Occipital lobe (tissue), 2 donors: ENCODE results near the gene SKAP1. TPM values are rescaled to one million over a fixed set of nuclear protein-coding genes. Genes with fewer than 3 reads are reported as not detected.
"Not testable (repeated sequence)": the region's sequence is repeated elsewhere in the genome, so short reads cannot be mapped to it uniquely, and the experiment has no call there.

Experiments used
- DNase-seq: peaks from one replicate; lab custom pipeline; 2025; lab: John Stamatoyannopoulos, UW
- total RNA-seq: library from RNA; depleted of rRNA; stranded (reverse); fragments of >200 nt; gene quantifications from one replicate; pipeline ENCODE4 v1.2.3, GENCODE V29; 2014

The SKAP1 gene
- total RNA-seq, 1 donor from 2014 or later = 0.62 TPM

DNA sequence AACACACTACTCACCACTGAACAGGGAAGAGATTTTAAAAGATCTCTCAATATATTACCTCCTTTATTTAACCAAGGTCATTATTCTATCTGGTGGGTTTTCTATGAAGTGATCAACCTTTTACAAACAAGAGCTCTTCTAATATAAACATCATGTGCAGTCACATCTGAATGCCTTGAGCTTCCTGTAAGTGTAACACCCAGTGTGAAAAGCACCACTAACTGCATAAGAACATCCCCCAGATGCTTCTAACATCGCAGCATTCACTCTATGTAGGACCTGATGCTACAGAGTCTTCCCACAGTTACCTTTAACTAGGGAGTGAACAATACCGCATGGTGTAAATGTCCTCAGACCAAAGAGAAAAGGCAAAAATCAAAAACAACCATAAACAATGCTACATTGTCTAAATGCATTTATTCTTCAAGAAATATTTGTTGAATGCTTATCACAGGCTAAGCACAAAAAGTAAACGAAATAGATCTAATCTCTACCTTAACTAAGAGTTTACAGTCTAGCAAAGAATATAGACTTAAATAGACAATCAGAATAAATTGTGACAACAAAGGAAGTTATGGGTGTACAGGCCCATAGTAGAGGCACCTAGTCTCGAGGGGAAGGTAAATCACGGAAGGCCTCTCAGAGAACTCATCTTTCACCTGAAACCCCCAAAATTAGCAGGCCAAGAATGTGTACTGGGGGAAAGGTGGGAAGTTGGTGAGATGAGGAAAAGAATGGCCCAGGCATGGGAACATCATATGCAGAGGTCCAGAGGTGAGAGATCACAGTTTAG lies 16.2 kb downstream of the SKAP1 start:
- no peak for DNase-seq

DNA sequence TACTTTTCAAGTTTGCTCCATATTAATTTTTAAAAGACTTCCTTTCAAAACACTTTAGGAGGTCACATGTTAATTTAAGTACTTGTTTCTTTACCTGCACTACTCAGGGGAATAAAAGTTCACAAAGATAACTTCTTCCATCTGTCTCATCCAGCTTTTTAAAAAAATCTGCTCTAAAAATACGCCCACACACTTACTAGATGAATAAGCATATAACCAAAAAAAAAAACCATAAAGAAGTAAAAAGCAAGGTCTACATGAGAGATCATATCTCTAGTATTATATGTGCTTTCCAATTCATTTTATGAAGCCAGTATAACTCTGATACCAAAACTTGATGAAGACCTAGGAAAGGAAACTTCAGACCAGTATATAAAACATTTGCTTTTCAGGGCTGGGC lies 17.2 kb downstream of the SKAP1 start:
- DNase-seq = no peak

DNA sequence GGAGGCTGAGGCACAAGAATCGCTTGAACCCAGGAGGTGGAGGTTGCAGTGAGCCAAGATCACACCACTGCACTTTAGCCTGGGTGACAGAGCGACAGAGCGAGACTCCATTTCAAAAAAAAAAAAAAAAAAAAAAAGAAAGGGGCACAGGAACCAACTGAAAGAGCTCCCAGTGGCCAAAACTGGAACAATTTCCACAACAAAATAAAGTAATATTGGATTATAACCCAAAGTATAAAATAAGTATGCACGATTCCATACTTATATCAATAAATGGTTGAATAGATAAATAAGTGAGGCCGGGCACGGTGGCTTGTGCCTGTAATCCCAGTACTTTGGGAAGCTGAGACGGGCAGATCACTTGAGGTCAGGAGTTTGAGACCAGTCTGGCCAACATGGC lies 19.2 kb downstream of the SKAP1 start:
- not testable (repeated sequence) for DNase-seq

DNA sequence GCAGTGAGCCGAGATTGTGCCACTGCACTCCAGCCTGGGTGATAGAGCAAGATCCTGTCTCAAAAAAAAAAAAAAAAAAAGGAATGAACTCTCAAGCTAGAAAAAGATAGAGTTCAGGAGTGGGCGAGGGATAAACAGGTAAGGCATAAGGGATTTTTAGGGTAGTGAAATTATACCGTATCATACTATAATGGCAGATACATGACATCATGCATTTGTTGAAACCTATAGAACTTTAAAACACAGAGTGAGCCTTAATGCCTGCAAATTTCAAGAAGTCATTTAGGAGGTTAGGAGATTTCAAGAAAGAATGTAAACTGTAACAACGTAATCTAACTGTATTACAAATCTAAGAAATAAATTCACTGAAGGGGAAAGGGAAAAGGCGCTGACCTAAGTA lies 20.4 kb downstream of the SKAP1 start:
- no peak for DNase-seq

DNA sequence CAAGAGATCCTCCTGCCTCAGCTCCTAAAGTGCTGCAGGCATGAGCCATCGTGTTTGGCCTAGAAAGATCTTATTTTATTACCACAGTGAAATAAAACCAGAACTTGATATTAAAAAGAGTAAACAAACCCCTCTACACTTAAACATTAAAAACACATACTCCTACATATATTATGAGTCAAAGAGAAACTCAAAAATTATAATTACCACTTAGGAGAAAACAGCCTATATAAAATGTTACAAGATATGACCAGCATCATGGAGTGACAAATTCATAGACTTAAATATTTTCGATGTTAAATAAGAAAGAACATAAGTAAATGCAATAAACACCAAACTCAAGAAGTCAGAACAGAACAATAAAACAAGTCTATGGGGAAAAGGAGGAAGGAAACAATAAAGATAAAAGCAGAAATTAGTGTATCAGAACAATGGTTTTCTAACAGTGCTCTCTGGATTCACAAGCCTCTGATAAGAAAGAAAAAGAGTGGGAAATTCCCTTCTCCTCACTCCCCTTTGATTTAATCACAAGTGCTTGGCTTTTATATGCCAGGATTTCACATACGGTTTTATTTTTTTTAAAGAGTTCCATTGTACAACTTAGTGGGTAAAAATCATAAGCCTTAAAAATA lies 23.0 kb downstream of the SKAP1 start:
- no peak for DNase-seq

DNA sequence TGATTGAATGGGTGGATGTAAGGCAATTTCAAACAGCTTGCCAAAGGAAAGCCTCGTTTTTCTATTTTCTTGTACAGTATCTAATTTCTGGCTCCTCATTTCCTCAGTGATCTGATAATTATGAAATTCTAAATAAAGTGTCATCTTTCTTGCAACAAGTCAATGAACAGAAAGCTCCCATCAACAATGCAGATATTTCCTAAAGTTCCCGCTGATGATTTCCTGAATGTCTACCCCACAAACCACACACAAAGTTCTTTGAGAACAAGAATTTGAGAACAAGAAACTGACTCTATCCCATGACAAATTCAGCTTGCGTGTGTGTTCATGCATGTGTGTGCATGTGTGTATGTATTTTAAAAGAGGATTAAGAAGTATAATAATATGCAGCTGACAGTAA lies 35.2 kb downstream of the SKAP1 start:
- no peak for DNase-seq

DNA sequence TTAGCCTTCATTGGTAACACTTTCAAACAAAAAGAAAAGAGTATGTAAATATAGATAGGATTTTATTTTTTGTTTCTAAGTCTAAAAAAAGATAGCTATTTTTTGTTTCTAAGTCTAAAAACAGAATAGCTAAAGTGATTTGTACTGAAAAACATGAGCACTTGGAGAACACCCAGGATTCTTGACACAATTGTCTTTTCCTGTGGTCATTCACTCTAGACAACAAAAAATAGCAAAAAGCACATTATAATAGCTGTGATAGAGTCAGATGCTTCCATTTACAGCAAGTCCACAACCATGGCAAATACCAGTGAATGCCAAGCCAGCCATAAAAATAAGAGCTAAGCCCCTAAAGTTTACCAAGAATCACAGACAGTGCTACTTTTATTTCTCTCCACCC lies 36.7 kb downstream of the SKAP1 start:
- DNase-seq = no peak

DNA sequence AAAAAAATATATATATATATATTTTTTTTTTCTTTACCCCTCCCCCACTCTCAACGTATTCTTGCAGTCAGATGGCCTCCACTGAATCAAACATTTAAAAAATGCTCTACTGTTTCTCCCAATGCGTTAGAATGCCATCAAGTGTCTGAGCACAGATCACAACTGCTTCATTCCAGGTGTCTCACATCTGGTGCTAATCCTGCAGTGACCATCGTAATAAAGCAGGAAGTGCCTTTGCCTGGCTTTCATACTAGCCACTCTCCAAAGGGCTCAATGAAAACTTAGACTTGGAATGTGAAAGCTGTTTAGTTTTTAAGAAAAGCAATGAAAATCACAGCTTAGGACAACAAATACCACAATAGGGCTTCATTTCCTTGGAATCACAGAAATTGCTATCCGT lies 37.2 kb downstream of the SKAP1 start:
- DNase-seq = no peak

DNA sequence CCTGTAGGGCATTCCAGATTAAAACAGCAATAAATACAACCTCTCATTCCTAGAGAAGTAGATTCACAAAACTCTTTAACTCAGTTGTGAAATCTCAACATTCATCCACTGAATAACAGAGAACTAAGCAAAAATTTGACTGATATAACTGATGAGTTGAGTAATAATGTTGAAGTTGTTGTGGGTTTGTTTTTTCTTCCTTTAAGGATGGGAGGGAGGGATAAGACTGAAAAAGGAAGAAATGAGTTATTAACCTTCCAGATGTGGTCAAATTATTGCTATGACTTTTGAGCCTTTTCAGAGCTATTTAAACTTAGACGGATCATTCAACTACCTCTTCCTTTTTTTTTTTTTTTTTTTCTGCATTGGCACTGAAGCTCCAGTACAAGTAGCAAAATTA lies 38.6 kb downstream of the SKAP1 start:
- no peak for DNase-seq

DNA sequence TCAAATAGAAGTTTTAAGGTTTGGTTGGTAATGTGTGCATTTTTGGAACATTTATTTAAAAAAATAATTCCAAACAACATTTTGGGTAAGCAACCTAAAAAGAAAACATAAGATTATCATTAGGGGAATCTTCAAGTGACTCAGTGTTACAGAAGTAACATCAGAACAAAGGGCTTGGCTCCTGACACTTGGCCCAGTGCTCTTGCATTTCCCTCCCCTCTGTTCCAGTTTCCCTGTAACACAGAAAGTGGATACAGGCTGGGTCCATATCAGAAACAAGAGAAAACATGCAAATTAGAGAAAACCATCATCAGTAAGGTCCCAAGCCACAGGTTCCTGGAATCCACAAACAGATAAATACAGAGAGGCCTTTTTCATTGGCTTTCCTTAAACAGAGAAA lies 40.1 kb downstream of the SKAP1 start:
- DNase-seq = no peak

DNA sequence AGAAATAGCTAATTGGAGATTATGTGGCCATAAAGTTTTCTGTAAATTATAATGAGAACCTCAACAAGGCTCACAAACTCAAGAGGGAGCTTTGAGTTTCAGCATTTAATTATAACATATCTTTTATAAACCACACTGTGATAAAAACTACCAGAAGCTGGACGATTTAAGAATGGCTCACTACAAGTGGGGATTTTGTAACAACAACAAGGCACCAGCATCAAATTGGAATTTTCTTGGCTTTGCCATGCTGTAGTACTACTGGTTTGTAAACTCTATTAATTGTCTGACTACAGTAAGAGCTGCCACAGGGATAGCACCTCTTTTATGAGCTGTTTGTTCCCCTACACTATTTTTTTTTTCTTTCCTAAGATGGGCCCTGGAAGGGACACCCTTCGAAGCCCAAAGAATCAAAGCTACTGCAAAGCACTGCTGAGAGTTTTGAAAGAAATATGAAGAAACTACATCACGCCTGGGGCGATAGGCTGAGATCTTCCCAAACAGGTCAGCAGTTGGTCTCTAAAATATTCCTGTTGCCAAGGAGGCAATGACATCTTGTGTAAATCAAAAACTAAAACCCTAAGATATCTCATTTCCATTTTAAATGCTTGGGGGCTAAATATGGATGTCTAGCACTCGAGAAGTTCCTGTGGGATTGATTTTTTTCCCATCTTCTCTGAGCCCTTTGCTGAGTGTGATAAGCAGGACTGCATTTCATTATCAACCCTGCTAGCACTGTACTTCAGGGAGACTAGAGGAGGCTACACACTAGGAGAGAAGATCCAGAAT lies 40.9 kb downstream of the SKAP1 start:
- DNase-seq = no peak

DNA sequence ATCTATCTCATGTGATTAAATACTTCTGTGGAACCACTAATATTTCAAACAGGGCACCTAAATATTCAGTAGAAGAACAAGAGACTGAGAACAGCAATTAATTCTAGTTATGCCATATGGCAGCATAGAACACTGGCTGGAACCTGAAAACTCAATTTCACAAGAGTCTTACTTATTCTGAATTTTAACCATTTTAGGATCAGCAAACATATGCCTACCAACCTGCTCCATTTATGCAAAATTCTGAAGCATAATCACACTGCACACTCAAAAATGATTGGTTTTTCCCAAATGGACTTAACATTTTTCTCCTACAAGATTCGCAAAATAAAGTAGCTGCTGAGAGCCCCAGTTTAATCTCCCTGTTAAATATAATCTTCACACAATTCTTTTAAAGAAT lies 43.2 kb downstream of the SKAP1 start:
- no peak for DNase-seq

DNA sequence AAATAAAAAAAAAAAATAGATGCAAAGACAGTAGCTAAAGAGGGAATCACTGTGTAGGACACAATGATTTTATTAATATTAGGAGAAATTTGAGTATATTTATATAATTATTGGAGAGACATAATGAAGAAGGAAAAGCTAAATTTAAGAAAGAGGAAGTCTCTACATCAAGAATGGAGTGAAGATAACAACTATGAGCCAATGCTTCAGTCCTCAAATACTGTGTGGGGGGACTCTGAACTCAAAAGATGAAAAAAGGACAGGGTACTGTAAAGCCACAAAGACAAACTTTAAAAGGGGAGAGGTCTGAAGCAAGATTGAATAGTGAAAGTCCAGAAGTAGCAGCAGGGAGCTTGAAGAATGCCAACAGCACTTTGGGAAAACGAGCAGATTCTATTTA lies 44.7 kb downstream of the SKAP1 start:
- no peak for DNase-seq

DNA sequence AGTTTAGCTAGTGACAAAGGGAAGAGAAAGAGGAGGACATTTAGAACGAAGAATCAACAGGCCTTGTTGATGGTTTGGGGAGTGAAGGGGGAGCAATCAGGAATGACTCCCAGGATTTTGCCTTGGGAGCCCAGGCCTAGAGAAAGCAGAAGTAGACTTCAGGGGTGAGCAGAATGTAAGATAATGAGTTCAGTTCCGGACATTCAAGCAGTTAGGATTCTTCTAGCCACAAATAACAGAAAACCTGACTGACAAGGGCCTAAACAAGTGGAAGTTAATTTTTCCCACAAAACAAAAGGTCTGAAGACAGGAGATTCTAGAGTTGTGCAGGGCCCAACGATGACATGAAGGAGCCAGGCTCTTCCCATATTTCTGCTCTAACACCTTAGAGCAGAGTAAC lies 45.9 kb downstream of the SKAP1 start:
- DNase-seq = no peak

DNA sequence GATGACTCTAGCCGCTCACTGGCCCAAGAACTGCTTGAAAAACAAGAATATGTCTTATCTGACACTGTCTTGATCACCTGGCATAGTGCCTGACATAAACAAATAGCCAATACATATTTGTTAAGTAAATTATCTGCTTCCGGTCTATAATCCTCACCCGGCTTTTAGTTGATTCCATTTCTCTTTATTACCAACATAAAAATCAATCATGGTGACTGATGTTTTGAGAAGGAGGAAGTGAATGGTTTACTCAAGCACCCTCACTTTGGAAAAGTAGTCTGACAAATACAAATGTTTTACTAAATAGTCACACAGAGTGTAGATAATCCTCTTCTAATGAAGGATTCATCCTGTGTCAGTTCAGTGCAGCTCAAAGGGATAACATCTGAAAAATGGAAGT lies 47.0 kb downstream of the SKAP1 start:
- DNase-seq = no peak

DNA sequence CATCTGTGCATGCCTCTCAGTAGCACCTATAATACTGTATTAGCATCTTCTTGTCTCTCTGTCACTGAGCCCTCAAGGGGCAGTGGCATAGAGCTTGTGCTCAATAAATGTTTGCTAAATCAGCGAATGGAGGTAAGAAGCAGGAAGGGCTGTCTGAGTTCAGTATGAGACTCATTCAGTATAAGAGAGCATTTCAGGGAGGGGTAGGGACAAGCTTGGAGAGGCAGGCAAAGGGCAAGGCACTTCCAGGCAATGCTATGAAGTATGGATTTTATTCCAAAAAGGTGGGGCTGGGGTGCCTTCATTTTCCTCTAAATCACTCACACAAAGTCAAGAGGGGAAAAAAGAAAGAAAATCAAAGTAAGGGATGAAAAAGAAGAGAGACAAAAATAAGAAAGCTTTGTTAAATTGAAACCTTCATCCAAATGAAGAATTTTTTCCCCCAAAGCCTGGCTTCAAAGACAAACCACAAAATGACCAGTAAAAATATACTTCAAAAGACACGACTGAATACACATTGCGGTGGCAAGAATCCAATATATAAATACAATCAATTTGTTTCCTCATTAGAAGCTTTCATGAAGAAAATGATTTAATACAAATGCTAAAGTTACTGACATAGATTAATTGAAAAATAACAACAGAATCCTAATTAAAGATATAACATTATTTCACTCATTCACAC lies 51.2 kb downstream of the SKAP1 start:
- DNase-seq = no peak

DNA sequence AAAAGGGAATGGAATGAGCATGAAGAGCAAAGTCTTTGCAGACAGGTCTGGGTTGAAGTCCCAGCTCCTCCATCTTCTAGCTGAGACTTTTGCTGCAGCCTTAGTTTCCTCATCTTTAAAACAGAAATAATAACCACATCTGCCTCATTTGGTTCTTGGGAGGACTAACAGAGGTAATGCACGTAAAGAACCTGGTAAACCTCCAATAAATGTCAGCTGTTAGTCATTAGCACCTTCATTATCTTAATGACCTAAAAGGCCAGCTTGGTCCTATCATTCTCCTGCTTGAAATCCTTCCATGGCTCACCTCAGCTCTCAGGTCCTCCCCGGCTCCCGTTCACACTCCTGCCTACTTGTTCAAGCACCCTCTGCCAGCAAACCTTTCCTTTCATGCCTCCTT lies 51.8 kb downstream of the SKAP1 start:
- no peak for DNase-seq

DNA sequence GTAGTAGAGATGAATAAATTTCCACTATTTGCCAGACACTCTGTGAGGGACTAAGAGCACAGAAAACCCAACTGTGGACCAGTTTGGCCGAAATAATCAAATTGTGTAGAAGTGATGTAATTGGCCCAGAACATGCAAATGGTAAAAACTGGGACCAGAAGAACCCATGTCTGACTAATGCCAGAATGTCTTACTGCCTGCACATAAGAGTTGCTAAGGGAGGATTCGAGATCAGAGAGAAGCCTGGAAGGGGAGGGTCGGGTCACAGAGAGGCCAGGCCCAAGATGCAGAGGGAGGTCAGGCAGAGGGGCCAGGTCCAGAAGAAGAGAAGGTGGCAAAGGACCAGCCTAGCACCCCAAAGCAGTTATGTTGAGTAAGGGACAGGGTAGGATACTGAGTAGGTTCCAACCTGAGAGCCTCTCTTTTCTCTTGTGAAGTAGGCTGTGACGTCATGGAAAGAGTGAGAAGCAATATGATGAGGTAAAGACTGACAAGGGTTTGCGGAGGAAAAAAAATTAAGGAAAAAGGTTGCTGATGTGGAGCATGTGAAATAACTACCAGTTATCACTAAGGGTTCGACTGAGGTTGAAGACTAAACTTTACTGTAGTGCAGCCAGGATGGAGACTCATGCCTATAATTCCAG lies 53.2 kb downstream of the SKAP1 start:
- DNase-seq = no peak

DNA sequence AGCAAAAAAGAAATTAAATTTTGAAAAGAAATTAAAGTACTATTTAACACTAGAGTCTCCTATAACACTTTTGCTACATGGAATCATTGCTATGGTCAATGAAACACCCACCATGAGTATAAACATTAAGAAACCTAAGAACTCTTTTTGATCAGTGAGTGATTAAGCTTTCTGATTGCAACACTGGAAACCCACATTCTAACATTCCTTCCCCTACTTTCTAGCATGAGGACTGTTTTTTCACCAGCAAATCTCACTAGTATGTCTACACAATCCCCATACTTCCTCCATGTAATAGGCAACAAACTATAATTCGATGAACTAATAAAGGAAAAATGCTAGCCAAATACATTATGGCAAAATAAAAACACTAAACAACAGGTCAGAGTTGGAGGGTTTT lies 54.7 kb downstream of the SKAP1 start:
- no peak for DNase-seq

DNA sequence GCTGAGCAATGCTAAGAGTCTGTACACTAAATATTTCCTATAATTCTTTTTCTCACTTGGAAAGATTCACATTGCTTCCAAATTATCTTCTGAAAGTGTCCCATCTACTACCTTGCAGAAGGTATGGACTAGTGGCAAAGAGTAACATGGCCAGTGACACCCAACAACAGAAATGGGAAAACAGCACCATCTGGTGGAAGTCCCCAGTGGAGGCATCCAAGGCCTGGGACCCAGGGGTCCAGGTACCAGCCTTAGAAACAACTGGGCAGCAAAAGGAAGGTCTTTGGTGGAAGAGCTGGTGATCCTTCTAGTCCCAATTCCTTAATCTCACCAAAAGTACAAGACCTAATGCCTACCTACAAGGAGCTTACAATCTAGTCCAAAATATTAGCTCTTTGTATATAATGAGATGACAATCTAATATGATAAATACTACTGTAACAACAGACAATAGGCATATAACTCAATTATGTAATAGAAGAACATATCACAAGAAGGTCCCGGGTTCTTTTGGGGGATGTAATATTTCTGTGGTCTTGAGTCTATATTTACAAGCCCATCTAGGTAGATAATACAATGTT lies 55.3 kb downstream of the SKAP1 start:
- DNase-seq = no peak

DNA sequence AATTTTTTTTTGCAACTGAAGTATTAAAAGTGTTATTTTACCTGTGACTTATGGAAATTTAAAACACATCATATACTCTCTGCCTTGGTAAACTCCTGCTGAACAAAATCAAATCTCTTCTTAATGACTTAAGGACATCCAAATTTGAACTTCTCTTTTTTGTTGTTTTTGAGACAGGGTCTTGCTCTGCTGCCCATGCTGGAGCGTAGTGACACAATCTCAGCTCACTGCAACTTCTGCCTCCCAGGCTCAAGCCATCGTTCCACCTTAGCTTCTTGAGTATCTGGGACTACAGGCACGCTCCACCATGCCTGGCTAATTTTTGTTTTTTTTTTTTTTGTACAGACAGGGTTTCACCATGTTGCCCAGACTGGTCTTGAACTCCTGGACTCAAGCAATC lies 56.1 kb downstream of the SKAP1 start:
- DNase-seq = no peak
